Adrenal gland (tissue), 12 donors: Measurements from ENCODE around the gene MMD. TPM values are rescaled to one million over a fixed set of nuclear protein-coding genes. Genes with fewer than 3 reads are reported as not detected.
A peak's percentile ranks its signal among the peaks of the same experiment; 100 is the strongest.

ENCODE experiments used
- DNase-seq, 7 donors: peaks; one replicate each; pipeline ENCODE4 v3.0.0-alpha.2; 2019 to 2020
- H3K27ac ChIP-seq, 5 donors: fragments of 200-600 bp; sonication (generic) in 4 of 5; 1 replicate in 3 of 5; 2 replicates in 2 of 5; pipeline versions ENCODE4 v1.5.1 to v1.8.0; 2016 to 2020; ENCODE audit warnings: mild to moderate bottlenecking in 1 of 5
- H3K27me3 ChIP-seq: fragments of 200-600 bp; 2 replicates; pipeline ENCODE4 v1.8.0; 2021
- H3K36me3 ChIP-seq, 2 donors: fragments of 200-600 bp; replicated peaks in 1 of 2; 1 replicate in 1 of 2; 2 replicates in 1 of 2; pipeline versions ENCODE4 v1.5.1 to v1.8.0; 2018 to 2022
- H3K4me1 ChIP-seq, 2 donors: fragments of 200-600 bp; replicated peaks in 1 of 2; 1 replicate in 1 of 2; 2 replicates in 1 of 2; pipeline versions ENCODE4 v1.5.1 to v1.8.0; 2018 to 2021
- H3K4me3 ChIP-seq, 4 donors: fragments of 200-600 bp; sonication (generic) in 3 of 4; one replicate each; pipeline ENCODE4 v1.5.1; 2016 to 2018
- H3K9me3 ChIP-seq, 3 donors: fragments of 200-600 bp; sonication (generic) in 1 of 3; replicated peaks in 1 of 3; 1 replicate in 2 of 3; 2 replicates in 1 of 3; pipeline versions ENCODE4 v1.5.1 to v1.8.0; 2016 to 2021
- CTCF ChIP-seq, 6 experiments: fragments of 450-650 bp in 4 of 6; fragments of 200-600 bp in 2 of 6; sonication (generic) in 1 of 6; IDR thresholded peaks; 1 replicate in 5 of 6; 2 replicates in 1 of 6; pipeline versions ENCODE4 v1.5.1 to v1.8.0; 2016 to 2021; ENCODE audit warnings: antibody characterized with exemption in 6 of 6, mild to moderate bottlenecking in 2 of 6, moderate library complexity in 1 of 6
- POLR2A ChIP-seq, 2 donors: fragments of 450-650 bp; IDR thresholded peaks; one replicate each; pipeline ENCODE4 v1.6.1; 2017; ENCODE audit warnings: antibody characterized with exemption in 2 of 2, mild to moderate bottlenecking in 2 of 2, moderate library complexity in 1 of 2
- WGBS, 4 donors: extraction: QIAGEN DNeasy Blood & Tissue Kit in 2 of 4; methylation state at CpG; one replicate each; pipeline versions ENCODE4 v1.1.5 to v1.1.7; 2013 to 2017; 5-methylcytosine and 5-hydroxymethylcytosine counted together
- intact Hi-C, 2 donors: fragments of 100-400 bp; cut with DNase I; formaldehyde crosslinking; loops; one replicate each; pipeline versions ENCODE4 v1.14.1 to v1.15.0; 2022 to 2023
- polyA plus RNA-seq, 3 donors: library from polyadenylated mRNA; stranded (reverse); fragments of 200-250 nt in 2 of 3; fragments of 350-450 nt in 1 of 3; fragmentation: Illumina TruSeq in 1 of 3; extraction: RNeasy Lipid Tissue Mini Kit (QIAGEN cat#74804) in 1 of 3; gene quantifications; one replicate each; pipeline ENCODE4 v1.2.3, GENCODE V29; 2013 to 2014
- total RNA-seq, 9 donors: library from RNA; depleted of rRNA in 4 of 9; stranded (reverse); fragments of >200 nt in 4 of 9; fragments of 120-200 nt in 1 of 9; fragmentation: NEBNext Ultra II Directional in 1 of 9; extraction: Animal tissue kit (Norgen Biotek cat#: 25700) in 1 of 9; gene quantifications; one replicate each; pipeline versions ENCODE4 v1.1.0 to v1.2.4, GENCODE V29; 2013 to 2023
- donor health status: healthy with polysubstance abuse.
- donor health status: Bipolar disorder and iron deficiency.
- donor health status: DM: yes; HTN: yes; CAD: no.
- donor health status: DM: no; HTN: no; CAD: no.
- donor health status: DM: no; HTN: no; CAD: no.
- donor health status: DM: yes; HTN: yes; CAD: no.

Gene MMD
- total and polyA plus RNA-seq, 12 donors: 6.2 to 27.6 (median 14.6) TPM

GRCh38 chr17:55430541-55431288 is 9.1 kb upstream of the MMD start:
- H3K9me3 ChIP-seq: no peaks in the 10 kb centered on the region
- peak in 1 of 7 donors; percentile 71 for DNase-seq
- no peak overlapping the region for H3K4me3 ChIP-seq
- TF ChIP-seq CTCF (IDR thresholded peaks at IDR 0.05) (no peak), POLR2A (IDR thresholded peaks at IDR 0.05) (no peak)
- peak overlapping the region in 1 of 5 donors; percentile 27 for H3K27ac ChIP-seq
- 72 to 81% (median 75%) methylated on average over 4 of the region's 4 CpGs for WGBS, 4 donors
- peaks cover 0 to 12% of the 10 kb centered on the region in 2 donors for H3K4me1 ChIP-seq
- H3K27me3 ChIP-seq: no peaks in the 10 kb centered on the region
- no peaks in the 10 kb centered on the region for H3K36me3 ChIP-seq
- intact Hi-C loops: no loop called here

GRCh38 chr17:55427587-55427882 is 5.9 kb upstream of the MMD start:
- intact Hi-C loops: no loop called here
- Histone ChIP-seq H3K4me3 (no peak overlapping the region), H3K9me3 (no peaks in the 10 kb centered on the region), H3K36me3 (no peaks in the 10 kb centered on the region), H3K4me1 (peaks cover 0 to 3% of the 10 kb centered on the region in 2 donors), H3K27ac (no peak overlapping the region), H3K27me3 (peaks cover 3% of the 10 kb centered on the region)
- WGBS, 4 donors: 77 to 92% (median 86%) methylated on average over 2 of the region's 2 CpGs
- TF ChIP-seq CTCF (IDR thresholded peaks at IDR 0.05): no peak
- no peak for DNase-seq

- Histone ChIP-seq H3K9me3 (no peaks in the 10 kb centered on the region), H3K27ac (no peak overlapping the region), H3K36me3 (no peaks in the 10 kb centered on the region), H3K27me3 (peaks cover 3% of the 10 kb centered on the region), H3K4me1 (peaks cover 0 to 3% of the 10 kb centered on the region in 2 donors), H3K4me3 (no peak overlapping the region)
- peak in 1 of 7 donors; percentile 33 for DNase-seq
- intact Hi-C loops: no loop called here
- TF ChIP-seq POLR2A (IDR thresholded peaks at IDR 0.05) (no peak), CTCF (IDR thresholded peaks at IDR 0.05) (no peak)
- 14 to 35% (median 28%) methylated on average over 2 of the region's 2 CpGs for WGBS, 4 donors
These were observed 5.4 kb upstream of the MMD start for GRCh38 chr17:55426851-55427586.

GRCh38 chr17:55424893-55425540 is 3.4 kb upstream of the MMD start:
- intact Hi-C loops: no loop called here
- 57 to 76% (median 65%) methylated on average over 4 of the region's 4 CpGs for WGBS, 4 donors
- Histone ChIP-seq H3K4me1 (peaks cover 0 to 9% of the 10 kb centered on the region in 2 donors), H3K4me3 (no peak overlapping the region), H3K27me3 (peaks cover 3% of the 10 kb centered on the region), H3K9me3 (no peaks in the 10 kb centered on the region), H3K36me3 (no peaks in the 10 kb centered on the region), H3K27ac (no peak overlapping the region)
- DNase-seq: no peak
- TF ChIP-seq POLR2A (IDR thresholded peaks at IDR 0.05): no peak
- no peak for TF ChIP-seq CTCF (IDR thresholded peaks at IDR 0.05)
